Right lobe of liver (tissue), 4 donors: Measurements from ENCODE around the gene GATA6.

Source experiments
- POLR2A ChIP-seq: fragments of 450-650 bp; IDR thresholded peaks from one replicate; pipeline ENCODE4 v1.6.1; 2017; ENCODE audit warnings: antibody characterized with exemption, mild to moderate bottlenecking
- TF ChIP-seq, protein P1 (sequence below), 4 donors: fragments of 200-600 bp in 3 of 4; fragments of 450-650 bp in 1 of 4; IDR thresholded peaks; one replicate each; pipeline versions ENCODE4 v1.5.1 to v1.8.0; 2016 to 2022; ENCODE audit warnings: antibody characterized with exemption in 4 of 4, mild to moderate bottlenecking in 2 of 4
- donor health status: DM: no; HTN: no; CAD: no.
- donor health status: DM: no; HTN: no; CAD: no.
- donor health status: DM: no; HTN: yes; CAD: no.

GRCh38 chr18:22204214-22204536, 34.8 kb downstream of the GATA6 start:
- TF ChIP-seq POLR2A: no peak
- TF ChIP-seq, protein P1, sequence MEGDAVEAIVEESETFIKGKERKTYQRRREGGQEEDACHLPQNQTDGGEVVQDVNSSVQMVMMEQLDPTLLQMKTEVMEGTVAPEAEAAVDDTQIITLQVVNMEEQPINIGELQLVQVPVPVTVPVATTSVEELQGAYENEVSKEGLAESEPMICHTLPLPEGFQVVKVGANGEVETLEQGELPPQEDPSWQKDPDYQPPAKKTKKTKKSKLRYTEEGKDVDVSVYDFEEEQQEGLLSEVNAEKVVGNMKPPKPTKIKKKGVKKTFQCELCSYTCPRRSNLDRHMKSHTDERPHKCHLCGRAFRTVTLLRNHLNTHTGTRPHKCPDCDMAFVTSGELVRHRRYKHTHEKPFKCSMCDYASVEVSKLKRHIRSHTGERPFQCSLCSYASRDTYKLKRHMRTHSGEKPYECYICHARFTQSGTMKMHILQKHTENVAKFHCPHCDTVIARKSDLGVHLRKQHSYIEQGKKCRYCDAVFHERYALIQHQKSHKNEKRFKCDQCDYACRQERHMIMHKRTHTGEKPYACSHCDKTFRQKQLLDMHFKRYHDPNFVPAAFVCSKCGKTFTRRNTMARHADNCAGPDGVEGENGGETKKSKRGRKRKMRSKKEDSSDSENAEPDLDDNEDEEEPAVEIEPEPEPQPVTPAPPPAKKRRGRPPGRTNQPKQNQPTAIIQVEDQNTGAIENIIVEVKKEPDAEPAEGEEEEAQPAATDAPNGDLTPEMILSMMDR (IDR thresholded peaks at IDR 0.05): no peak
